CD4-positive, alpha-beta T cell treated with Interferon alpha-2 for 1 hour (primary cell): ENCODE data around the gene TSSK1B.
"Not testable (repeated sequence)": the region's sequence is repeated elsewhere in the genome, so short reads cannot be mapped to it uniquely, and the experiment has no call there.

Experiments used
- DNase-seq, 2 donors: peaks; one replicate each; pipeline ENCODE4 v3.0.0-alpha.2; 2020 to 2022

The TSSK1B gene

GRCh38 chr5:113434889-113435288 is at the start of gene TSSK1B:
TSS of gene TSSK1B (minus strand) at chr5:113434989. CDS start at chr5:113434839, 150 bp downstream.
- no peak for DNase-seq

GRCh38 chr5:113480243-113480642 is 45.5 kb upstream of the TSSK1B start:
- no peak for DNase-seq

GRCh38 chr5:113478691-113479090 is 43.9 kb upstream of the TSSK1B start:
- no peak for DNase-seq

GRCh38 chr5:113474100-113474728 is 39.4 kb upstream of the TSSK1B start:
- no peak for DNase-seq

- no peak for DNase-seq
Measured at GRCh38 chr5:113463032-113463431, 28.2 kb upstream of the TSSK1B start.

- not testable (repeated sequence) for DNase-seq
Measured at GRCh38 chr5:113457106-113457505, 22.3 kb upstream of the TSSK1B start.

GRCh38 chr5:113452941-113453340 is 18.2 kb upstream of the TSSK1B start:
- DNase-seq = no peak

- no peak for DNase-seq
Measured at GRCh38 chr5:113451797-113452196, 17.0 kb upstream of the TSSK1B start.

- peak in 1 of 2 donors; percentile 3 for DNase-seq
Measured at GRCh38 chr5:113450929-113451328, 16.1 kb upstream of the TSSK1B start.

- no peak for DNase-seq
Measured at GRCh38 chr5:113450462-113450861, 15.7 kb upstream of the TSSK1B start.

GRCh38 chr5:113448252-113448651 is 13.5 kb upstream of the TSSK1B start:
- DNase-seq = no peak

GRCh38 chr5:113447498-113448050 is 12.8 kb upstream of the TSSK1B start:
- no peak for DNase-seq

- DNase-seq = no peak
Measured at GRCh38 chr5:113446358-113446927, 11.7 kb upstream of the TSSK1B start.

- no peak for DNase-seq
Measured at GRCh38 chr5:113437111-113437510, 2.3 kb upstream of the TSSK1B start.

GRCh38 chr5:113435575-113435974 is 786 bp upstream of the TSSK1B start:
- DNase-seq = no peak

GRCh38 chr5:113433862-113434612 is 752 bp downstream of the TSSK1B start:
- DNase-seq = no peak

- DNase-seq = no peak
Measured at GRCh38 chr5:113433071-113433470, 1.7 kb downstream of the TSSK1B start.

GRCh38 chr5:113427871-113428574 is 6.8 kb downstream of the TSSK1B start:
- DNase-seq = no peak

- no peak for DNase-seq
Measured at GRCh38 chr5:113425909-113426308, 8.9 kb downstream of the TSSK1B start.

GRCh38 chr5:113421693-113422092 is 13.1 kb downstream of the TSSK1B start:
- DNase-seq = no peak

- no peak for DNase-seq
Measured at GRCh38 chr5:113405530-113405929, 29.3 kb downstream of the TSSK1B start.

- no peak for DNase-seq
Measured at GRCh38 chr5:113404269-113404668, 30.5 kb downstream of the TSSK1B start.

- not testable (repeated sequence) for DNase-seq
Measured at GRCh38 chr5:113397986-113398385, 36.8 kb downstream of the TSSK1B start.
